ENCODE data around the gene TUB.

TUB gene

DNA sequence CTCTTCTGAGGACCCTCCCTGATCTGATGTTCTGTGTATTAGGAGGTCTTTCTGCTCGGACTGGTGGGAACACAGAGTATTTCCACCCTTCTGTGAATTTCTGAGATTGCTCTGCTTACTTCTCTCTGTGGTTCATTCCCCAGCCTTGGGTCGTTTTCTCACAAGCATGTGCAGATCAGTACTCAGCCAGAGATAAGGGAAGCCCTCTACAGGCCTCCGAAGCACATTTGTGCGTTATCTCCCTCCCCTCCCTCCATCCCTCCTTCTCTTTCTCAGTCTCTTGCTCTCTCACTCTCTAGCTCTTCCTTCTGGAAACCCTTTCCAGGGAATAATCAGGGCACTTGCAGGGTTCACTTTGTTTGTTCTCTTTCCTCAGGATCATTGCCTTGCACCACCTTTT, 35.2 kb upstream of the TUB start:
- no peak for DNase-seq

DNA sequence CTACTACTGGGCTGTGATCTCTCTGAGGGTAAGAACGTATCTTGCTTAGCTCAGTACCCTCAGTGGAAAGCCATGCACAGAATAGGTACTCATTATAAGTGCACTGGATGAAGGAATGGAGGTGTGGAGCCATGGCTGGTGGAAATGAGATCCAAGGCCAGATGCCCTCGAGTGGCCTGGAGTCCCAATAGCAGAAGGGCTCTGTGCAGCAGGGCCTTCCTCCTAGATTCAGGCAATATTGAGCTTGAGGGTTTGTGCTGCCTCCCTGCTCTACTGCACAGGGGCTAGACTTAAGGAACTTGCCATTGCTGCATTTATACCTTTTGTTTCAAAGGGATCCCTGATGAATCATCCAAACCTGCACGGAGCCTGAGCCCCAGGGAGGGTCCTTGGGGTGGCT, 33.6 kb upstream of the TUB start:
- DNase-seq, result no peak

DNA sequence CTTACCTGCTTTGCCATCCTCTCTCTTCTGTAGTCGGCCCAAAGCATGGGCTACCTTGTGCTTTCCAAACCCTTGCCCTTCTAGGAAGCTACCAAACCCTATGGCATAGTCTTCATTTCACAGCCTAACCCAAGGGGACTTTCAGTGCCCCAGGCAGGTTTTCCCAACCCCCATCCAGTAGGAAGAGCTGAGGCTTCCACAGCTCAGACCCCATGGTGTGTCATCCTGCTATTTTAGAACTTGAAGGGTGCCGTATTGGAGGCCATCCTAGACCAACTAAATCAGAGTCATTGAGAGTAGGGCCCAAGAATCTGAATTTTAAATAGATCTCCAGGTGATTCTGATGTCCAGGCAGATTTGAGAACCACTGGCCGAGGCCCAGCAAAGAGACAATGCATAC, 31.9 kb upstream of the TUB start:
- DNase-seq, result no peak

DNA sequence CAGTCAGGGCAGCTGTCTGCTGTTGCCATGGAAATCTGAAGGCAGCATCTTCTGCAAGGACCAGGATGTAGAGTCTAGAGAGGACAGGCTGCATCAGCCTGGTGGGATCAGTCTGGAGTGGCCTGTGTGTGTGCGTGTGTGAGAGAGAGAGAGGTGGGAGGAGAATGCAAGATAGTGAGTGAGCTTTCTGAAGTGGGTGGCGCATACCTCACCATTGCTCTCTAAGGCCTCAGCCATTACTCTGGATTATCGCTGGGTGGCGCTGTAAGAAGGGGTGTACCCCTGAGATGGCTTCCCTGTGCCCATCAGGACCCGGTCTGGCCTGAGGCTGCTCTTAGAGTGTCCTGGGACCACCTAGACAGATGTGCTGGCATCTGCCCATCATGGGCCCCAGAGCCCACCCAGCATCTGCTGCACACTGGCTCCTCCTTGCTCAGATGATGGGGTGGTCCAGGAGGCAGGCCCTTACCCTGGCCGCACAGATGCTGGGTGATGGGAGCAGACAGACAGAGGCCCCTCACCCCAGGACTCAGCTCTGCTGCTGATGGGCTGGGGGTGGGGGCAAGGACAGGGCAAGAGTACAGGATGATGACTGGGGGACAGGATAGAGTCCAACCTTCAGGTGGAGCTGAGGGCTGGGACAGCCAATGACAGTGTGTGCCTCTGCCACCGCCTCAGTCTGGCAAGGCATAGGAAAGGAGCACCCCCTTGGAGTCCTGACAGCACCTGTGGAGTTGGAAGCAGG, 25.7 kb upstream of the TUB start:
- DNase-seq, result no peak

DNA sequence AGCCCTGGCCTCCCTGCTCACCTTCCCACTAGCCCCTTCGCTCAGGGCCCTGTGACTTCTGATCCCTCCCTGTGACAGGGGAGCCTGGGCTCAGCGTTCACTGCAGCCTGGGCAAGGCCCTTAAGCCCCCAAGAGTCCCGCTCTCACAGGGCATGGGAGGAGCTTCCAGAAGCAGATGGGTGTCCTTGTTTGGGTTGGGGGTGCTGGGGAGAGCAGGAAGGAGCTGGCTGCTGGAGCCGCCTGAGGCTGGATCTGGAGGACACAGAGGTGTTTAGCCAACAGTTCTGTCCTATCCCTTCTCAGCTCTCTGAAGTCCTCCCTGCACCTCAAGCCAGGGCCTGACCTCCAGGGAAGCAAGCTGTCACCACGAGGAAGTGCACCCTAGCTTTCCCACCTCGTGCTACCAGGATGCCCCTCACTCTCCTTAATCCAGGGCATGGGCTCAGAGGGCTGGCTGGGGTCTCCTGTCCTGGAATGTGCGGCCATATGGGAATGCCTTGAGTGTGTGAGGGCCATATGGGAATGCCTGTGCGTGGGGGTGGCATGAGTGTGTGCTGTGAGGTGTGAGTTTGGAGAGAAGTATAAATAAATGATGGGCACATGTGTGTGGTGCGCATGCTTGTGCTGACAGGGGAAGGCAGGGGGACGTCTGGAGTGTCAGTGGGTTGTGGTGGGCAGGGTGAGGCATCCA, 25.0 kb upstream of the TUB start:
- no peak for DNase-seq

DNA sequence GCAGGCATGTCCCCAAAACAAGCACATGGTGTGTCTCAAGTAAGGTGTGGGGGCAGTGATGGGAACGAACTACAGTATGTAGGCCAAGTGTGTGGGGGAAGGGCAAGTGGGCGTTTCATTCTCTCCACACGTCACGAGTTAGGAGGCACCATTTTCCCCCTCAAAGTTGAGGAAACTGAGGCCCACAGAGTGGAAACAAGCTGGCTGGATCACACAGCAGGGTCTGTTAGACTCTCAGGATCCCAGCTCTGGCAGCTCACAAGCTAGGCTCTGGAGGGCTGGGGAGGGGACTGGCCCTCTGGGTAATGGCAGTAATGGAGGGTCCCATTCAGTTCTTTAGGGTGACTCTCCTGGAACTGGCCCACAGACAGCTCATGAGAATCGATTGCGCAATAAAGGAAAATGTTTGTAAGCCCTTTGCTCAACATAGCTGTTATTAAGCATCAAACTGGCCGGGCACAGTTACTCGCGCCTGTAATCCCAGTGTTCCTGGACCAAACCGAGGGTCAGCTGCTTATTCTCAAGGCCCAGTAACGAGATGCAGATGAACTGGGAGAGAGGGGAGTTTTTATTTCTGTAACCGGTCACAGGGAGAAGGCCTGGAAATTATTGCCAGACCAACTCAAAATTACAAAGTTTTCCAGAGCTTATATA, 24.1 kb upstream of the TUB start:
- no peak for DNase-seq

DNA sequence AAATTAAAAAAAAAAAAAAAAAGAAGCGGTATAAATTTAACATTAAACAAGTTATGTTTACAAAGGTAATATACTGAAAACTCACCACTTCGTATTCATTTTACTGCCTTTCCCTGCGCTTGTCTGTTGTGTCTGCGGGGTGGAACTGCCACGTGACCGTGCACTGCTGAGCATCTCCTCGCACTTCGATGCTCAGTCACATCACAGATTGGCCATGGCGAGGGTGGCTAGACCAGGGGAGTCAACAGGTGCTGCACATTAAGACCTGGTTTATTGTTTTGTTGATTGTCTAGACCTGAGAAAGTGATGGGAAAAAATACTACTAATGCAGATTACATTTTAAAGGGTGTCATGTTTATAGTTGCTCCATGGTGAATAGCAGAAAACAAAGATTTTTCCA, 22.8 kb upstream of the TUB start:
- no peak for DNase-seq

DNA sequence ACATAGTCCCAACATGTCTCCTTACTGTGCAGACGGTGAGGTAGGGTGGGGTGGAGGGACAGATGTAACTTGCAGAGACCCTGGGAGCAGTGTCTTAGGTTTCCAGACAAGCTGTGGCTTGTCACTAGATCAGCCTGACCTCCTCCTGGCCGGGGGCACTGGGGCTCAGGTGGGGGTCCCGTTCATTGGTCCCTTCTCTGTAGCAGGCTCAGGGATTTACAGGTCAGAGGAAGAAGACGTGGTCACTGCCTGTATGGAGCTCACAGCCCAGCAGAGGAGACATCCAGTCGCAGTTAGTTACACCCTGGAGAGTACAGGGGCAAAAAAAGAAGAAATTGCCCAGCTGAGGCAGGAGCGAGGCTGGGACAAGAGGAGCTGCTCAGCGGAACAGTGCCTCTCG, 22.0 kb upstream of the TUB start:
- no peak for DNase-seq

DNA sequence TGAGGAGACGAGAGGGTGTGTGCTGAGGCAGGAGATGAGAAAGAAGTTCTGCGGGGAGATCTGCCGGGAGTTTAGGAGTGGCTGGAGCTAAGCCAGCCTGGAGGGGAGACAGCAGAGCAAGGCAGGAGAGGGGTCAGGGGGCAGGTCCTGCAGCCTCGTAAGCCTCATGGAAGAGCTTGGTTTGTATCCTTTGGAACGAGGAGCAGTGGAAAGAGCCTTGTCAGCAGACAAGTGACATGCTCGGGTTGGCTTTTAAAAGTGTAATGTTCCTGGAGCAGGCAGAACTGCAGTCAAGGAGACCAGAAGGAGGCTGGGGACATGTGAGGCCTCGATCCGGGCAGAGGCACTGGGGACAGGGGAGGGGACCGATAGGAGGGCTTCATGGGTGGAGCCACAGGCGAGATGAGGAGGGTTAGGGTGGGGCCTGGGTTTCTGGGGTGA, 21.4 kb upstream of the TUB start:
- no peak for DNase-seq

DNA sequence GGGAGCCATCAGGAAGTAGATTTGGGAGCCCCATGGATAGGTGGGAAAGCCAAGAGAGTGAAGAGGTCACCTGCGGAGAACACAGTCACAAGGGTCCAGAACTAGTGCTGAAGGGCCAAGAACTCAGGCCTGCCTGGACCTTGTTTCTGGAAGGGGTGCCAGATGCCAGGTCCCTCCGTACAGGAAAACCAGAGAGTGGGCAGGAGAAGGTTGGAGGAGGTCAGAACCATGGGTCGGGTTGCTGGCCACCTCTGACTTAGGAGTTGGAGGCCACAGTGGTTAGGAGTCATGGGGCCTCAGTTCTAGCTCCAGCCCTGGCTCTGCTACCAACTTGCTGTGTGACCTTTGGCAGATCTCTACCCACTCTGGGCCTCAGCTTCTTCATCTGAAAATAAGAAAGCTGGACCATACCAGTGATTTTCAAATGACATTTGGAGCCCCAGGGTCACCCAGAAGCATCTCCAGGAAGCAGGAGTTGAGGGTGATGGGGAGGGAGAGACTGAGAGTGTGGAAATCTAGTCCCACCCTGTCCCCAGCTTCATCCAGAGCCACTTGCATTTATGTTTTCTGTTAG, 20.8 kb upstream of the TUB start:
- no peak for DNase-seq

DNA sequence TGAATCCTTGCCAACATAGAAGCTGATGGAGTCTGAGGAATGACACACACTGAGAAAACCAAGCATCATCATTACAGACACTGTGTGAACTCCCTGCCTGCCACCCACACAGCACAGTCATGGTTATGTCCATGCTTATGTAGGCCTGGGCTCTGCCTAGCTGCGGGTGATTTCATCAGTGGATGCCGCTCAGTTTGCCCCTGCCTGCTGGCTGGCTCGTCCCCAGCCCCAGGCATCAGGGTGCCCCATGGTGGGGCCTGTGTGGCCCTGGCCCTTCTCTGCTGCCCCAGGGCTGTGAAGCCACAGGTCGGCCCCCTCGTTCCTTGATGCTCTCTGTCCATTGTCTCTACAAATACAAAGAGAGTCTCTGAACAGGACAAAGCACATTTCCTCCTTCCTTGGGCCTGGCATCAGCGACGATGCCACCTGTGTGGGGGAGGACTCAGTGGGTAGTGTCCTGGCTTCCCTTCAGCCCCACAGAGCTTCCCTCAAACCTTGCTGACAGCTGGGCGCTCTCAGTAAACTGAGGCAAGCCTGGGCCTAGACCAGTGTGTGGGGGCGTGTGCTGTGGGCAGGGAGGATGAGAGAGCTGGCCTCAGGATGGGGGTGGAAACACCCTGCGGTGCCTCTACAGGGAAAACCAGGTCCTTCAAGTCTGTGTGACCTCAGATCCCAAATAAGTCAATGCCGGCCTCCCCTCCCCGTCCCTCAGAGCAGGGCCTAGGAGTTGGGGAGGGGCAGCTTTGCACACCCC, 20.0 kb upstream of the TUB start:
- no peak for DNase-seq

DNA sequence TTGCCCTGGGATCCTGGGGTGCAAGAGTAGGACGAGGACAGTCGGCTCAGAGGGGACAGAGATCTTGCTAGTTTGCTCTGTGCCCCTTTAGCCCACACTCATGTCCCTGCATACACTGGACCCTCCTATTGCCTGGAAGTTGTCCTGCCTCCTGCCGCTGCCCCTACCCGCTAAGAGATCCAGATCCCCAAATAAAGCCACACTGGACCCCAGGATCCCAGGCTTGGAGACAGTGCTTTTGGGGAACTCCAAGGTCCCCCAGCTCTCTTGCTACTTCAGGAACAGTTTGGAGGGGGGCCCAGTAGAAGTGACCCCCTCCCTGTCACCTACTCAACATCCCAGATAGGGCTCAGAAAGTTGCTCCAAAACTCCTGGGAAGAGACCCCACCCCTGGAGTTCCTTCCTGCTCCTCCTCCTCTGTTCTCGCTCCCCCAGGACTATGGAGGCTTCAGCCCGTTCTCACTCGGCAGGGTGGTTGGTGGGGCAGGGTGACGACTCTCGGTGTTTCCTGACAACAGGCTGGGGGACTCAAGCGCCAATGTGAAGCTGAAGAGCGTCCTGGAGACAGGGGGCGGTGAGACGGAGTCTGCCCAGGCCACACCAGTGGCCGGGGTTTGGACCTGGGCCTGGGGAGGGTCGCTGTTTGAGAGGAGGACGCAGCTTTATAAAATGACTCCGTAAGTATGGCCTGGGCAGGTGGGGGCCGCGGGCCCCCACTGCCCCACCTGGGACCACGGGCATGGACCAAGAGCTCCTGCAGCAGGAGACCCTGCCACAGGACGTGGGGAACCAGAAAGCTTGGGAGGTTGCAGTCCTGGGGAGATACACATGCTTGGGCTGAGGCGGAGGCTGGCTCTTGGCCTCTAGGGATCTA, 19.2 kb upstream of the TUB start:
- no peak for DNase-seq

DNA sequence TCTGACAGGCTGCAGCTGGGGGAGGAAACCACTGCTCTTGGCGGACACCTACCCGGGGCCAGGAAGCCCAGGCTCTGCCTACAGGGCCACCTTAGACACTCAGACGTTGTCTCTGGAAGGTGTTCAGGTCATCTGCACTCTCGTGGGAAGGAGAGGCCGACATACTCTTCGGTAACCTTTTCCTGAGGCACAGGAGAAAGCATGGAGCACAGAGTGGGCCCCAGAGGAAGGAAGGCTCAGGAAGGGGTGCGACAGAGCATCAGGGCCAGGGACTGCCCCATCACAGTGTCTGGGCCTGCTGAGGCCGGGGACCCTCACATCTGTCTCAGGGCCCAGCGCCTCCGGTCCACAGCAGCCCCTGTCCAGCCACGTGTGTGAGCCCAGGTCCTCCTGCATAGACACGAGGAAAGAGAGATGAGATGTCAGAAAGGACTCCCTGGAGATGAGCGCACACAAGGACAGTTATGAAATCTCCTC, 18.2 kb upstream of the TUB start:
- no peak for DNase-seq

DNA sequence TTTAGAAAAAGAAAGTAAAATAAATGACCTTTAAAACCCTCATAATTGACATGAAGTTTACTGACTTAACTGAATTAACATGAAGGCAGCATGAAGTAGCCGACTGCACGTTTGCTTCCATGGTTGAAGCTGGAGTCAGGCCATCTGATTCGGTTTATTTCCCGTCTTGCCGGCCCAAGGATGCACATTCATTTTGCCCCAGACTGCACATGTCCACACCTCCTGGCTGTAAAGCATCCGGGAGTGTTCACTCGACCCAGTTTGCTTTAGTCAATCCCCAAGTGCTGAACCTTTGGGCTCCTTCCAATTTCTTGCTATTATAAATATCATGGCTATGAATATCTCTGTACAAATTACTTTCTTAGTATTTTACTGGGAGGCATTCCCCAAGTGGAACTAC, 17.7 kb upstream of the TUB start:
- no peak for DNase-seq

DNA sequence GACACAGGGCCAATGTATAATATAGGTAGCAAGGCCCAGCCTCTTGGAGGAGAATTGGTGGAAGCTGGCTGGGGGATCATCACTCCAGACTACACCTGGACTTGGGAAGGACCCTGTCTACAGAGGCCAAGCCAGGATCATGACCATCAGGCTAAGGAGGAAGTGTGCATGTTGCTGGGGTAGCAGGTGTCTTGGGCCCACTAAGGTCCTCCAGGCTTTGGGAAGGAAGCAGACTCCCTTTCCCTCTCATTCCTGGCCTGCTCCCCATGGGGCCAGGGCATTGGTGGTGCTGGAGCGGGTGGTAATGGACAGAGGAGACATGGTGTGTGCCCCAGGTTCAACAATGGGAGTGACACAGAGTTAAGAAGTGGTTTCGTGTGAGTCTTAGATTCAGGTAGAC, 16.0 kb upstream of the TUB start:
- no peak for DNase-seq

DNA sequence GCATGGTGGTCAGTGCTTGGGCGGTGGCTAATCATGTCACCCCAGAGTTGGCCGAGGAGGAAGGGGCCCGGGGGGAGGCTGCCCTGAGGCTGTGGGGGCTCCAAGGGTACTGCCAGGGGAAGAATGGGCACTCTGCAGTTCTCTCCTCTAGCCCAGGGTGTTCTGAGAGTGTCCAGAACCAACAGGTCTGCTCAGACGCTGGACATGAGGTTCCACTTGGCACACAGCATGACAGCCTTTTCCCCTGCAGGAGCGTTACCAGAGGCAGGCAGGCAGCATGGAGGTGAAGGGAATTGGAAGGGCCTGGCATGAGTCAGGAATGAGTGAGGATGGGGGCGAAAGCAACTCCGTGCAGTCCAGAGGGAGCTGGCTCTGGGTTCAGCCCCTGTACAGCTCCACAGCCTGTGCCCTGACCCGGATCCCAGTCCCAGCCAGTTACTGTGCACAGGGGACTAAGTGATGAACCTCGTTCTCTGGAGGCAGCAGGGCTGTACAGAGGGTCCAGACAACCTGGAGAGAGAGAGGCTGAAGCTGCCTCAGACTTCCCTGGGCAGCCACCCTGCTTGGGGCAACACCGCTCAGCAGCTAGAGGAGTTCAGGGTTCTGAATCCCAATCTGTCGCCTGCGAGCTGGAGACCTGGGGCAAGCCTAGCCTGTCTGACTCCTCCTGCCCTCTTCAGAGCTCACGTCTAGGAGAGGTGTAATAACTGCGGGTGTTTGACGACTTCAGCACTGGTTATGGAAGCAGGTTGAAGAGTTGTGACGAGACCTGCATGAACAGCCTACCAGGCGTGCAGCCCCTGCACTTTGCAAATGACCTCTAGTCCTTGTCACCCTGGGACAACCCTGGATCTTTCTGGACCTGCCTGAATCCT, 14.7 kb upstream of the TUB start:
- DNase-seq, result peak; percentile 6

DNA sequence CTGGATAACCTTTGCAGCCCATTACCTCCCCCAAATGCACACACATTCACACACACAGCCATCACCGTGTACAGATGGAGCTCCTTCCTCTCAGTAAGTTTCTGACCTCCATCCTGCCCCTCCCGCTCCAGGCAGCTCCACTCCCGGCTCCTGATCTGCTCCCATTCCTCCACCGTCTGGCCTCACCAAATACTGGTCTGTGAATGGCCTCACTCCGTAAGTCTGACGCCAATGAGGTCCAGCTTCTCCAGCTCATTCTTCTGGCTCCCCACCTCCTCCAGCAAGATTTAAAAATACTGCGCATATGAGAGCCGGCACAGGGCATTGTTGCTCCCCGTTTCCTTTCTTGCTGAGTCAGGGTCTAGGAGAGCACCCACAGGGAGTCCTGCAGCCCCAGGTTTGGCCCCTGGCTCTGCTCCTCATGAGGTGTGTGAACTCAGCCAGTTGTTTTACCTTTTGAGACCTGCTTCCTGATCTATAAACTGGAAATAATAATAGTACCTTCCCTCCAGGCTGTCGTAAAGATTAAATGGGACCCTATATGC, 14.0 kb upstream of the TUB start:
- peak; percentile 5 for DNase-seq

DNA sequence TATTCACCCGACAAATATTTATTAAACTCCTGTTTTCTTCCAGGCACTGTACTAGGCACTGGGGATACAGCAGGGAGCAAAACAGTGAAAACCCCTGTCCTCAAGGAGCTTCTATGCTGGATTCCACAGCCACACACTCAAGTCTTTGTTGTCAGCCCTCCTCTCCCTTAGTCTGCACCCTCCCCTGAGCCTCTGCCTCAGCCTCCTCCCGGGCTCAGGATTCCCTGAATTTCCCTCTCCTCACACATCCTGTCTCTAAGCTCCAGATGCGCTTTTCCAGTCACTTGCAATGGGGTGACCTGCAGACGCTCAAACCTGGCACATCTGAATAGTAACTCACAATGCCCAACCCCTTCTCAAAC, 13.5 kb upstream of the TUB start:
- DNase-seq, result peak; percentile 2

DNA sequence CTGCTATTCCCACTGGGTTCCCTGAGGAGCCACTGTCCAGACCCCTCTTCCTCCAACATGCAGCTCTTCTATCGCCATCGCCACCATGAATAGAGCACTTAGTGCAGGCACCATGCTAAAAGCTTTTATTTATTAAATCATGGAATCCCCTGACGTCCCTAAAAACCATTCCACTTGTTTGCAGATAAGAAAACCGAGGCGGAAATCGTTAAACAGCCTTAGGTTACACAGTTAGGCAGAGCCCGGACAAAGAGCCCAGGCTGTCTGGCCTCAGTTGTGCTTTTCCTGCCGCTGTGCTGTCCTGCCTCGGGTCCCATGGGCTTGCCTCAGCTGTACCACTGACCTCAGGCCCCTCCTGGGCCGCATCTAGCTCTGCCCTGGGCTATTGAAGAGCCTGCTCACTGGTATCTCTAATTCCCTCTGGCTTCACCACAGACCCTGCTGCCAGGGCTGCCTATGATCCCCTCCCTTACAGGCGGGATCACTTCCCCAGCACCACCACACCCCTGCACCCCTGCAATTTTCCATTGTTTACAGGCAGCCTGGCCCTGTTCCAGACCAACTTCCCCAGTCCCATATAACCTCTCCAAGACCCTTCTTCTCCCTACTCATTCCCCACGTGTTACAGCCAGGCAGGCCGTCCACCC, 13.0 kb upstream of the TUB start:
- peak; percentile 1 for DNase-seq

DNA sequence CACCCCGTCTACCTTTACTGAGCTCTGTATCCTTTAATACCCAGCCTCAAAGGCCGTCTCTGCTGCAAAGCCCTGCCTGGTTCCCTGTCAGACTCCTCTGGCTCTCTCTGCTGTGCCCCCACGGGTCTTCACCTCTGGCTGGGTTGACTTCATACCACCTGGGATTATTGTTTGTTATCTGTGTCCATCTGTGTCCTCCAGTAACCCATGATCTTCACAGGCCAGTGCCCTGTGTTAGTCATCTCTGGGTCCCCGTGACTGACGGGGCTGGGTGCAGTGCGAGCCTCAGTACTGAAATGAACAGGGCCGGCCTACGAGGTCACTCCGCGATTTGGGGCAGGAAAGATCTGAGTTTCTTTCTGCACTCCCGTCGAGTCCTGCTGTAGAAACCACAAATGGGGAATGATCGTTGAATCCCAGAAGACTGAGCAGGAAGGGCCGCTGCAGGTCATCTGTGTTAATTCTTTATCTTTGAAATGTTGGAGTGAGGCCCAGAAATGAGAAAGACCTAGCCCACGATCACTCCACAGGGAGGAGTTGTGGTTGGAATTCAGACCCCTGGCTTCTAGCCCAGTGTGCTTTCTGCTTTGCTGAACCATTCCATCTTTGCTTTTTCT, 12.3 kb upstream of the TUB start:
- peak; percentile 4 for DNase-seq

Data from activated T-cell treated with anti-CD3 and anti-CD28 coated beads, Interleukin-2, amount 50 U/mL, for 1 hour (primary cell).